Activated naive CD4-positive, alpha-beta T cell treated with anti-CD3 and anti-CD28 coated beads, Interleukin-2, amount 10 ng/mL, durations not matched to agents 7 days and 5 days (primary cell): Measurements from ENCODE around the gene ZBTB5.
"Not testable (repeated sequence)": the region's sequence is repeated elsewhere in the genome, so short reads cannot be mapped to it uniquely, and the experiment has no call there.

Experiments used
- CTCF ChIA-PET: fragments of 350-600 bp; sonication (Branson Sonifier 250); formaldehyde crosslinking; loops from one replicate; lab custom pipeline; 2021; ENCODE audit warnings: antibody characterized with exemption; lab: Charles Lee
- DNase-seq: peaks from one replicate; pipeline ENCODE4 v3.0.0-alpha.2; 2020
- H3K27ac Mint-ChIP-seq: one replicate; pipeline ENCODE4 v1.8.0; 2021; ENCODE audit warnings: mild to moderate bottlenecking, moderate library complexity, mixed read lengths
- H3K27me3 Mint-ChIP-seq: one replicate; pipeline ENCODE4 v1.8.0; 2021; ENCODE audit warnings: mild to moderate bottlenecking, mixed read lengths
- H3K36me3 Mint-ChIP-seq: one replicate; pipeline ENCODE4 v1.8.0; 2021; ENCODE audit warnings: mixed read lengths
- H3K4me1 Mint-ChIP-seq: one replicate; pipeline ENCODE4 v1.8.0; 2021; ENCODE audit warnings: mixed read lengths
- H3K4me3 Mint-ChIP-seq: one replicate; pipeline ENCODE4 v1.8.0; 2021; ENCODE audit warnings: mild to moderate bottlenecking, moderate library complexity, mixed read lengths
- H3K9me3 Mint-ChIP-seq: one replicate; pipeline ENCODE4 v1.8.0; 2021; ENCODE audit warnings: mixed read lengths

The ZBTB5 gene

DNA sequence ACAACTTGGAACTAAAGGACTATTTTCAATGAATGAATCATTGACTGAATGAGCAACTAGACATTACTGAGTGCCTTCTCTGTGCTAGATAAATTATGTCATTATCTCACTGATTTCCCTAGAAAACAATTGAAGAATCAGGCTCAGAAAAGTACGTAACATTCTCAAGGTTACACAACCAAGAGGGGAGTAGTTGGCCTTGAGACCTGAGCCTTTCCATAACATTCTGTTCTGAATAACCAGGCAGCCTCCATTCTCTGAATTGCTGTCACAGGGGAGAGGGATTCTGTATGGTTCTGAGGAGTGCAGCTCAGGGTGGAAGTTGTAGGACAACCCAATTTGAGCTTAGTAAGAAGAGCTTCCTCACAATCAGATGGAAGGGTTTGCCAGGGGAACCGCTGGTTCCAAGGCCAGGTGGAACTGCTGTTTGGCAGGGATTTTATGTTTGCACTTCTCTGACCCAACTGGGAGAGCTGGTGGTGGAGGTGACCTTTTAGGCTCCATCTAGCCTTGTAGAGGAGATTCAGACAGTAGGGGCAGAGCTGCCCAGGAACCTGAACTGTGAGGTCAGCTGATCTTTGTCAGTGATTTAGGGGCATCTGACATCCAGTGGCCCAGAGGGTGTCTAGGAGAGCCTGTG is 36.8 kb upstream of the ZBTB5 start:
- Mint-ChIP-seq H3K27ac (peak overlapping the region; percentile 2), H3K4me1 (peaks cover 13% of the 10 kb centered on the region), H3K4me3 (no peak overlapping the region), H3K36me3 (peaks cover 57% of the 10 kb centered on the region), H3K27me3 (no peaks in the 10 kb centered on the region), H3K9me3 (no peaks in the 10 kb centered on the region)
- CTCF ChIA-PET, result interaction anchor here (0.8 kb wide), 1 partner anchor 10 kb away, joined by 3 read pairs; no protein-coding TSS in a partner anchor
- DNase-seq, result no peak

DNA sequence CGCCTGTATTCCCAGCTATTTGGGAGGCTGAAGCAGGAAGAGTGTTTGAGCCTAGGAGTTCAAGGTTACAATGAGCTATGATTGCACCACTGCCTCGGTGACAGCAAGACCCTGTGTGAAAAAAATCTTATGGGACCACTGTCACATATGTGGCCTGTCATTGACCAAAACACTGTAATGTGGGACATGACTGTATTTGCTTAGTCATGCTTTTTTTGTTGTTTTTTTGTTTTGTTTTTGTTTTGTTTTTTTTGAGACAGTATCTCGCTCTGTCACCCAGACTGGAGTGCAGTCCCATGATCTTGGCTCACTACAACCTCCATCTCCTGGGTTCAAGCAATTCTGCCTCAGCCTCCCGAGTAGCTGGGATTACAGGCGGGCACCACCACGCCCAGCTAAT is 34.0 kb upstream of the ZBTB5 start:
- DNase-seq, result no peak
- no peak overlapping the region for H3K4me3 Mint-ChIP-seq
- H3K27ac Mint-ChIP-seq, result peak overlapping the region; percentile 55
- H3K27me3 Mint-ChIP-seq, result no peaks in the 10 kb centered on the region
- peaks cover 13% of the 10 kb centered on the region for H3K4me1 Mint-ChIP-seq
- CTCF ChIA-PET, result no interaction called here
- H3K36me3 Mint-ChIP-seq, result peaks cover 72% of the 10 kb centered on the region
- no peaks in the 10 kb centered on the region for H3K9me3 Mint-ChIP-seq

DNA sequence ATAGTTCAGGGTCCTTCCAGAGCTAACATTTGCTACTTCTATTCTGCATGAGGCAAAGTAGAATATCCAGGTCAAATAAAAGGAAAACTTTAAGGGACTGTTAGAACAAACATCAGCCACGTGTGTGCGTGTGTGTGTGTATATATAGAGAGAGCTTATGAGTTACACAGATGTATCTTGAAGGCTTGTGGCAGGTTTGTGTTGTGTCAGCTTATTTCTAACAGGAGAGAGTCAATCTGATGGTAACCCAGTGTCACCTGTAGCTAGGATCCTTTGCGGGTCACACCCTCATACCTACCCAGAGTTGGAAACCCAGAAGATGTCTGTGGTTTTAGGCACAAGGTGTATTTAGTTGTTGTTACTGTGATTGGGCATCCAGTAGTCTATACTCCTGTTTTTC is 33.2 kb upstream of the ZBTB5 start:
- H3K4me1 Mint-ChIP-seq, result peaks cover 6% of the 10 kb centered on the region
- no peak overlapping the region for H3K4me3 Mint-ChIP-seq
- no peaks in the 10 kb centered on the region for H3K27me3 Mint-ChIP-seq
- peaks cover 68% of the 10 kb centered on the region for H3K36me3 Mint-ChIP-seq
- no peak for DNase-seq
- CTCF ChIA-PET, result interaction anchor here (1.0 kb wide), 1 partner anchor 9 kb away, joined by 3 read pairs; no protein-coding TSS in a partner anchor
- no peak overlapping the region for H3K27ac Mint-ChIP-seq
- no peaks in the 10 kb centered on the region for H3K9me3 Mint-ChIP-seq

DNA sequence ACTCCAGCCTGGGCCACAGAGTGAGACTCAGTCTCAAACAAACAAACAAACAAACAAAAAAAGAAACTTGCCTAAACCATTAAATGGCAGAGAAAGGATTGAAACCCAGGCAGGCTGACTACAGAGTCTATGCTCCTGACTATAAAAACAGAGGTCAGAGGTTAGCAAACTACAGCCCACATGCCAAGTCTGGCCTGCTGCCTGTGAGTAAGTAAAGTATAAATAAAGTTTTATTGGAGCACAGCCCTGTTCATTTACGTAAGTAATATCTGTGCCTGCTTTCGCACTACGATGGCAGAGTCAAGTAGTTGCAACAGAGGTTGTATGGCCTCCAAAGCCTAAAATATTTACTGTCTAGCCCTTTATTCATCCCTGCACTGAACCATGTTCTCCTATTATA is 32.1 kb upstream of the ZBTB5 start:
- CTCF ChIA-PET, result interaction anchor here (1.0 kb wide), 1 partner anchor 10 kb away, joined by 3 read pairs; no protein-coding TSS in a partner anchor
- Mint-ChIP-seq H3K4me3 (no peak overlapping the region), H3K27ac (no peak overlapping the region), H3K9me3 (no peaks in the 10 kb centered on the region), H3K36me3 (peaks cover 65% of the 10 kb centered on the region), H3K4me1 (no peaks in the 10 kb centered on the region), H3K27me3 (no peaks in the 10 kb centered on the region)
- DNase-seq, result no peak

DNA sequence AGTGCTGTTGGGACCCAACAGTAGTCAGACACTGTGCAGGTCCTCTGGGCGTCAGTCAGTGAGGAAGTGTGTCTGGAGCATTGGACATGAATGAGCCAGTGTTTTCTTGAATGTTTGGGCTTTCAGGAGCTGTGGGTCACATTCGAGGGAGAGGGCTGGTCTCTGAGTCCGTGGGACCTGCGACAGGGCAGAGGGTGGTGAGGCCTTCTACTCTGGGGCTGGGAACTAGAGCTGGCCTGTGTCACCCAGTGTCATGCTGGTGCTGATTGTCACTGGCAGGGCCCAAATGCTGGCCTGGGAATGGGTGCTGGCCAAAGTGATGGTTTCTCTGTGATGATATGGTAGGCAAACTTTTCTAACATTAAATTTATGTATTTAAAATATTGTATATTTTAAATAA is 30.8 kb upstream of the ZBTB5 start:
- Mint-ChIP-seq H3K36me3 (peaks cover 60% of the 10 kb centered on the region), H3K27ac (no peak overlapping the region)

DNA sequence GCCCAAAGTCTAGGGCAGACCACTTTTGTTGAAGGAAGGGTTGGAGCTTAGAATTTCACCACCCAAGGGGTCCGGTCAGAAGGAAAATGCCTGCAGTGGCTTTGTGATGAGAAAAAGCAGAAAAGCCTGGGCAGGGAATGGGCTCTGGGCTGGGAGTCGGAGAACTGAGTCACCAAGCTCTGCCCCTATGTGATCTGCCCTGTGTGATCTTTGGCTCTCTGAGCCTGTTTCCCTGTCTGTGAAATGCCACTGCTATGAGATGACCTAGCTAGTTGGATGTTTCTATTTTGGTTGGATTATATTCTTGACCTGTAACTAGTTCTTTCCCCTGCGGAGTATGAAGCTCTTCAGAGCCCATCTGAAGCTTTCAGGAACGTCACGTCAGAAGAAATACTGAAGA is 30.3 kb upstream of the ZBTB5 start:
- Mint-ChIP-seq H3K27ac (no peak overlapping the region), H3K36me3 (peaks cover 60% of the 10 kb centered on the region), H3K4me3 (no peak overlapping the region), H3K9me3 (no peaks in the 10 kb centered on the region), H3K4me1 (peaks cover 6% of the 10 kb centered on the region), H3K27me3 (no peaks in the 10 kb centered on the region)
- no peak for DNase-seq
- CTCF ChIA-PET, result no interaction called here

More for the DNA sequence above, 30.8 kb upstream of the ZBTB5 start:
- H3K9me3 Mint-ChIP-seq, result no peaks in the 10 kb centered on the region
- CTCF ChIA-PET, result no interaction called here
- peaks cover 1% of the 10 kb centered on the region for H3K4me1 Mint-ChIP-seq
- H3K4me3 Mint-ChIP-seq, result no peak overlapping the region
- DNase-seq, result no peak
- no peaks in the 10 kb centered on the region for H3K27me3 Mint-ChIP-seq

DNA sequence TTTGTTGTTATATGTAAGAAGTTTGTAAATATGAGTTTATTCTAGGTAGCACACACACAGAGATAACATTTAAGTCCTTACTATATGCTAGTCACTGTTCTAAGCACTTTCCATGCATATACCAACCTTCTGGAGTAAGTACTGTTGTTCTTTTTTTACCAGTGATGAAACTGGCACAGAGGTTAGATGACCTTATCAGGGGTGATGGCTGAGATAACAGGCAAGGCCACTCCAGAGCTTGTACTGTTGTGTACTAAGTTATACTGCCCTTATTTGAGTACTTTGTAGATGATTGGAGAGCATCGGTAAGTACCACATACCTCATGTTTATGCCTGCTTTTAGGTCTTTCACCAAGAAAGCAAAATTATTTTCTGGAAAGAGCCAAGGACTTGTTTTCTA is 26.7 kb upstream of the ZBTB5 start:
- Mint-ChIP-seq H3K4me3 (no peak overlapping the region), H3K4me1 (peaks cover 31% of the 10 kb centered on the region), H3K36me3 (peaks cover 56% of the 10 kb centered on the region), H3K9me3 (no peaks in the 10 kb centered on the region), H3K27me3 (no peaks in the 10 kb centered on the region), H3K27ac (no peak overlapping the region)
- CTCF ChIA-PET, result interaction anchor here (1.0 kb wide), 1 partner anchor 10 kb away, joined by 3 read pairs; no protein-coding TSS in a partner anchor
- DNase-seq, result no peak

DNA sequence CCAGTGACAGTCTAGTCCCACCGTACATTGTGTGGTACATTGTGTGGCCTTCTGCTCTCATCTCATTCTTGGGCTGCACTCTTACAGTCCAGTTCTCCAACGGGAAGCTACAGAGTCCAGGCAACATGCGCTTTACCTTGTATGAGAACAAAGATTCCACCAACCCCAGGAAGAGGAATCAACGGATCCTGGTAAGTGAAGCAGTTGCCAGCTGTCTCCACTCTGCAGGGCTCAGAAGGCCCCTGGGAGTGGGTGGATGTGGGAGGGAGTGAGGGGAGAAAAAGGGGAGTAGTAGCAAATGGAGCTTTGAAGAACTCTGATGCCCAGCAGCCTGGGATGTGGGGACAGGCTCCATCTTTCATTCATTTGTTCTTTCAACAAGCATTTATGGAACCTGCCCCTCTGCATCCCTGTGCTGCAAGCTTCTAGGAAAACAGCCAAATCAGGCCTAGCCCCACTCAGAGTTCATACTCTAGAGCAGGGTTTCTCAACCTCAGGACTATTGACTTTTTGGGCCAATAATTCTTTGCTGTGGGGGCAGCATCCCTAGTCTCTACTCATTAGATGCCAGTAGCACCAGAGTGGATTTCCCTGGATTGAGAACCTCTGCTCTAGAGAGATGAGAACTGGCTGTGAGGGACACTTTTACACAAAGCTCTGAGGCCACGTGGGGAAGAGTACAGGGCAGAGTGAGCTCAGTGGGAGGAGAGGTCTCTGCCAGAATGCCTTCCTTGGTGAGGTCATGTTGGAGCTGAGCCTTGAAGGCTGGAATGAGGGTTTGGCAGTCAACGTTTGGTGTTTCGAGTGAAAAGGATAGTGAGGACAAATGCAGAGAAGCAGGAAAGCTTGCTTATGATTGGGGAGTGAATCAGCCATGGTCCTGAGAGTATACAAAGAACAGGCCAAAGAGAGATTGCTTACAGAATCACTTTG is 21.6 kb upstream of the ZBTB5 start:
- peak overlapping the region; percentile 88 for H3K27ac Mint-ChIP-seq
- no peaks in the 10 kb centered on the region for H3K9me3 Mint-ChIP-seq
- peaks cover 29% of the 10 kb centered on the region for H3K36me3 Mint-ChIP-seq
- no peak for DNase-seq
- CTCF ChIA-PET, result interaction anchor here (1.3 kb wide), 1 partner anchor 72 kb away, joined by 3 read pairs; no protein-coding TSS in a partner anchor
- peak overlapping the region; percentile 90 for H3K4me3 Mint-ChIP-seq
- peaks cover 7% of the 10 kb centered on the region for H3K27me3 Mint-ChIP-seq
- peaks cover 48% of the 10 kb centered on the region for H3K4me1 Mint-ChIP-seq

DNA sequence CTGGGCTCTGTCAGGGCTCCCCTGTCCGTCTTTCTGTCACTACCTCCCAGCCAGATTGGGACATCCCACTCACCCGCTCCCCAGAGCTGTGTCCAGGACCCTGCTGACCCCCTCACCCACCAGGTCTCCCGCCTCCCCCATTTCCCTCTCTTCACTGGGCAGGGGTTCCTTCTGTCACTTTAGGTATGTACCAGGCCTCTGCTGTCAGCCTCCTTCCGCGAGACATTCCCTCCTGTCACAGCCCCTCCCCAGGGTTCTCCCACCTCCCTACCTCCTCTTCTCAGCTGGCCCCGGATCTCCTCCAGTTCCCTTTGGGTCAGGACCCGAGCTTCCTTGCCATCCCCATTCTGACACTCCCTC is 21.0 kb upstream of the ZBTB5 start:
- peaks cover 14% of the 10 kb centered on the region for H3K27me3 Mint-ChIP-seq
- peak overlapping the region; percentile 90 for H3K4me3 Mint-ChIP-seq
- no peaks in the 10 kb centered on the region for H3K9me3 Mint-ChIP-seq
- H3K27ac Mint-ChIP-seq, result peak overlapping the region; percentile 88
- peaks cover 27% of the 10 kb centered on the region for H3K36me3 Mint-ChIP-seq
- peak; percentile 43 for DNase-seq
- CTCF ChIA-PET, result interaction anchor here (1.3 kb wide), 1 partner anchor 71 kb away, joined by 3 read pairs; no protein-coding TSS in a partner anchor
- peaks cover 48% of the 10 kb centered on the region for H3K4me1 Mint-ChIP-seq

DNA sequence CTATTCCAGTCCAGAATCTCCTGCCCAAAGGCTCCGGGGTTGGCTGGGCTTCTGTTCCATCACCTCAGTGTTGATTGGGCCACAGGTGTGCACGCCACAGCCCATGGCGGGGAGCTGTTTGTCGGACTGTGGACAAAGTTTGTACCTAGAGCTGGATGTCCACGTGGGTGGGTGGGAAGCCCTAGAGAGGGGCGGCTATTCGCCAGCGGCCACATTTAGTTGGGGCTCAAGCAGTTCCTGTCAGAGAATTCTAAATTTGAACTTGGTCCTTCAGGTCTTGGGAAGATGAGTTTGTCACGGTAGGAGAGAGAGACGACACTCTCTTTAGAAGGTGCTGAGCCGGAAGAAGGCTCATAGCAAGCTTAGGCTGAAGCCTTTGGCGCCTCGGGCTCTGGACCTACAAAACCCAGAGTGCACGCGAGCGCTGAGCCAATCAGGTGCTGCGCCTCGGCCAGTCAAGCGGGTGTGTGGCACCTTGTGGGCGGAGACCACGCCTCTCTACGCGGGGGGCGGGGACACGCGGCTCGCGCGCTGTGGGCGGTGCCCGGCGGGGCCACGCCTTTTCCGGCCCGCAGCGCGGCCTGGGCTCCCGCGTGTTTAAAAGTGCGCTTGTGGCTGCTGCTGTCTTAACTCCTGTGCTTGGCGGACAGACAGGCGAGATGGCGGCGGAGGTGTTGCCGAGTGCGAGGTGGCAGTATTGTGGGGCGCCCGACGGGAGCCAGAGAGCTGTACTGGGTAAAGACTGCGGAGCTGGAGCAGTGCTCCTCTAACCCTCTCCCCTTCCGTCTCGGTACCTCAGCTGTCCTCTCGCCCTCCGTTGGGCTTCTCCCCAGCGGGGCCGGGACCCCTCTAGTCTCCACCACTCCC is 20.4 kb upstream of the ZBTB5 start, which contains the start of gene POLR1E:
Gene POLR1E, plus strand, starts transcription at position 560 of the 867 bp plus-strand sequence. Its CDS starts 100 bp downstream, at position 660.
- no peaks in the 10 kb centered on the region for H3K9me3 Mint-ChIP-seq
- DNase-seq, result peak; percentile 97
- CTCF ChIA-PET, result interaction anchor here (1.3 kb wide), 1 partner anchor 70 kb away, joined by 3 read pairs; no protein-coding TSS in a partner anchor
- peaks cover 43% of the 10 kb centered on the region for H3K4me1 Mint-ChIP-seq
- peak within 1 kb of the TSS; percentile 90 for H3K4me3 Mint-ChIP-seq
- H3K27ac Mint-ChIP-seq, result peak within 1 kb of the TSS; percentile 88
- peaks cover 21% of the 10 kb centered on the region for H3K36me3 Mint-ChIP-seq
- peaks cover 16% of the 10 kb centered on the region for H3K27me3 Mint-ChIP-seq

DNA sequence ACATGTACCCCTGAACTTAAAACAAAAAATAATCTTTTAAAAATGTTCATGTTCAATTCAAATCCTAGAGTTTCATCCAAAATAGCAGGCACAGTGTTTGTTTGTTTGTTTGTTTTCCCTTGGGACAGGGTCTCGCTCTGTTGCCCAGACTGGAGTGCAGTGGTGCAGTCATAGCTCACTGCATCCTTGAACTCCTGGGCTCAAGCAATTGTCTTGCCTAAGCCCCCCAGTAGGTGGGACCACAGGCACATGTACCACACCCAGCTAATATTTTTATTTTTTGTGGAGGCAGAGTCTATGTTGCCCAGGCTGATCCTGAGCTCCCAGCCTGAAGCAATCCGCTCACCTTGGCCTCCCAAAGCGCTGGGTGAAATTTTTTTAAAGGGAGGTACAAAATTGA is 15.5 kb upstream of the ZBTB5 start:
- Mint-ChIP-seq H3K27ac (no peak overlapping the region), H3K36me3 (peaks cover 2% of the 10 kb centered on the region), H3K4me1 (peaks cover 11% of the 10 kb centered on the region), H3K4me3 (no peak overlapping the region), H3K9me3 (no peaks in the 10 kb centered on the region), H3K27me3 (peaks cover 48% of the 10 kb centered on the region)
- CTCF ChIA-PET, result interaction anchor here (1.4 kb wide), 2 partner anchors 10 to 112 kb away, joined by 4 to 5 read pairs; partner anchors contain the start of gene TOMM5
- no peak for DNase-seq

DNA sequence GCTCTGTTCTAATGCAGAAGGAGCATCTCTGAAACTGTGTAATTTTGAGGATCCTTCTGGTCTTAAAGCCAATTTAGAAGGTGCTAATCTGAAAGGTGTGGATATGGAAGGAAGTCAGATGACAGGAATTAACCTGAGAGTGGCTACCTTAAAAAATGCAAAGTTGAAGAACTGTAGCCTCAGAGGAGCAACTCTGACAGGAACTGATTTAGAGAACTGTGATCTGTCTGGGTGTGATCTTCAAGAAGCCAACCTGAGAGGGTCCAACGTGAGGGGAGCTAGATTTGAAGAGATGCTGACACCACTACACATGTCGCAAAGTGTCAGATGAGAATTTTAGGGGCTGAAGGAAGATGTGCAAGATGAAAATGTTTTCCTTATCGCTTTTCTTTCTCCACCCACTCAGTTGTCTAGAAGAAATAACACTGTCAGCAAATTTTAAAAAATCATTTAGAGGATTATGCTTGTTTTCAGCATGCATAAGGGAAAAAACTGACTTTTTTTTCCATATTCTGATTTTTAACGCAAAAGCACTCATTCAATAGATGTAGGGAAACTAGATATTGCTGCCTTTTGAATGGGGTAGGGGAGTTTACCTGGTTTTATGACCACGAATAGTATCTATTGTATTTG is 12.9 kb upstream of the ZBTB5 start:
- DNase-seq, H3K36me3 Mint-ChIP-seq, H3K4me1 Mint-ChIP-seq, H3K27ac Mint-ChIP-seq, CTCF ChIA-PET, H3K4me3 Mint-ChIP-seq: not testable (repeated sequence)
- Mint-ChIP-seq H3K27me3 (peaks cover 51% of the 10 kb centered on the region), H3K9me3 (peaks cover 12% of the 10 kb centered on the region)

DNA sequence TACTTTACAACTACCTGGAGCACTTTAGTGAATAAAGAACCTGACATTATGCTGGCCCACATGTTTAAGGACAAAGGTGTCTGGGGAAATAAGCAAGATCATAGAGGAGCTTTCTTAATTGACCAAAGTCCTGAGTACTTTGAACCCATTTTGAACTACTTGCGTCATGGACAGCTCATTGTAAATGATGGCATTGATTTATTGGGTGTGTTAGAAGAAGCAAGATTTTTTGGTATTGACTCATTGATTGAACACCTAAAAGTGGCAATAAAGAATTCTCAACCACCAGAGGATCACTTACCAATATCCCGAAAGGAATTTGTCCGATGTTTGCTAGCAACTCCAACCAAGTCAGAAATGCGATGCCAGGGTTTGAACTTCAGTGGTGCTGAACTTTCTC is 12.2 kb upstream of the ZBTB5 start:
- Mint-ChIP-seq H3K27me3 (peaks cover 50% of the 10 kb centered on the region), H3K9me3 (peaks cover 12% of the 10 kb centered on the region)
- H3K36me3 Mint-ChIP-seq, DNase-seq, H3K4me1 Mint-ChIP-seq, CTCF ChIA-PET, H3K27ac Mint-ChIP-seq, H3K4me3 Mint-ChIP-seq: not testable (repeated sequence)
